ENCODE measurements around the gene TBC1D1. TPM values are rescaled to one million over a fixed set of nuclear protein-coding genes. Genes with fewer than 3 reads are reported as not detected.

TBC1D1 gene
- total RNA-seq, 1 experiment from 2014 or later = 28.5 TPM

- Mint-ChIP-seq H3K4me3 (ENCODE audit: unreplicated experiment) (no peak overlapping the region), H3K9me3 (ENCODE audit: unreplicated experiment) (no peaks in the 10 kb centered on the region), H3K36me3 (ENCODE audit: insufficient read depth, unreplicated experiment) (no peaks in the 10 kb centered on the region), H3K4me1 (ENCODE audit: low read depth, unreplicated experiment) (no peaks in the 10 kb centered on the region), H3K27ac (ENCODE audit: unreplicated experiment) (no peak overlapping the region), H3K27me3 (ENCODE audit: insufficient read depth, unreplicated experiment) (no peaks in the 10 kb centered on the region)
- Histone ChIP-seq H3K27me3 (replicated peaks; ENCODE audit: control insufficient read depth, insufficient read depth, low read length) (no peaks in the 10 kb centered on the region), H3K4me1 (0 out of 2 replicates have a peak, but pooled peaks cover 5% of the 10 kb centered on the region), H3K36me3 (ENCODE audit: control insufficient read depth, insufficient read depth, low read length) (no peaks in the 10 kb centered on the region), H3K9me3 (no peaks in the 10 kb centered on the region), H3K4me3 (ENCODE audit: low read depth, low read length) (no peak overlapping the region)
- CTCF ChIA-PET = no interaction called here
- intact Hi-C loops (cut with micrococcal nuclease; ENCODE audit: unreplicated experiment) = no loop called here
- TF ChIP-seq CTCF (IDR thresholded peaks at IDR 0.05; ENCODE audit: insufficient read depth in 1 of 2, low read depth in 1 of 2, low read length in 1 of 2, severe bottlenecking in 1 of 2, unreplicated experiment in 1 of 2) = no peak
- POLR2A ChIA-PET = no interaction called here
- no peak for DNase-seq
- no TSS peak for BruUV-seq (replicated peaks)
These were observed 158.8 kb downstream of the TBC1D1 start for GRCh38 chr4:38049545-38050170.

DNA sequence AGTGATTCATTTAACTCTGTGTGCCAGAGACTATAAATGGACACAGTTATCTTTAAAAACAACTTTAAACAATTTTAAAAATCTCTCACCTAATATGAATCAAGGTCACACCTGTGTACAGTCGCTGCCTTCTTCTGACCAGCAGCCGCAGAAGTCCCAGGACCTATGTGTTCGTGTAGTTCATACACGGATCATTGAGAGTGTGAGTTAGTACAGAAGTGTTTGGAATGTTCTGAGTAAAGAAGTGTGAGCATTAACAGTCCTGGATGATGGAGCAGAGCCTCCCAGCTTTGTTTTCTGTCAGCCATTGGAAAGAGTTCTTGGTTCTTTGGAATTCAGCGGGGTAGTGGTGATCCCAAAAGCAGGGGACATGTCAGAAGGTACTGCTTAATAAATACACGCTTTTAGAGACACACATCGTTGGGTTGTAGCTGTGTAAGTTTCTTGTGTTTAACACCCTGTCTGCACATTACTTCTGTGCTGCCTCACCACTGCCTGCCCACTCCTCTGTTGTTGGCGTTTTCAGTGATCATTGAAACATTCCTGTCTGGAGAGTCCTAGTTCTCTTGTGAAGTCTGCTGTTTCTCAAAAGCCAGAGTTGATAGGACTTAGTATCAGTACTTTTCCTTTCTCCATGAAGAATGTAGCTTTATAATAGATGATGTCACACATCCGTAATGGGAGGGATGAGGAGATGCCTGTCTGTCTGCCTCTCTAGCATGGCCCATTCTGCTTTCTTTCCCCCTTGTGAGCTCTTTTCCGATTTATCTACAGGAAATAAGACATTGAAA, 159.9 kb downstream of the TBC1D1 start:
- POLR2A ChIA-PET = interaction anchor here (0.7 kb wide), 1 partner anchor 18 kb away, joined by 3 read pairs; no protein-coding TSS in a partner anchor

GRCh38 chr4:38055566-38055965, 164.7 kb downstream of the TBC1D1 start:
- CTCF ChIA-PET = no interaction called here
- no peak overlapping the region for H3K4me3 Mint-ChIP-seq (ENCODE audit: unreplicated experiment)
- H3K27me3 Mint-ChIP-seq (ENCODE audit: insufficient read depth, unreplicated experiment) = no peaks in the 10 kb centered on the region
- no peak for DNase-seq
- BruUV-seq (replicated peaks) = no TSS peak
- no peaks in the 10 kb centered on the region for H3K4me1 ChIP-seq
- POLR2A ChIA-PET = no interaction called here
- no peak for TF ChIP-seq CTCF (IDR thresholded peaks at IDR 0.05; ENCODE audit: insufficient read depth in 1 of 2, low read depth in 1 of 2, low read length in 1 of 2, severe bottlenecking in 1 of 2, unreplicated experiment in 1 of 2)
- H3K4me3 ChIP-seq (ENCODE audit: low read depth, low read length) = no peak overlapping the region
- no peaks in the 10 kb centered on the region for H3K27me3 ChIP-seq (replicated peaks; ENCODE audit: control insufficient read depth, insufficient read depth, low read length)
- H3K4me1 Mint-ChIP-seq (ENCODE audit: low read depth, unreplicated experiment) = no peaks in the 10 kb centered on the region
- no peak overlapping the region for H3K27ac Mint-ChIP-seq (ENCODE audit: unreplicated experiment)
- no peaks in the 10 kb centered on the region for H3K9me3 ChIP-seq
- intact Hi-C loops (cut with micrococcal nuclease; ENCODE audit: unreplicated experiment) = no loop called here
- H3K36me3 Mint-ChIP-seq (ENCODE audit: insufficient read depth, unreplicated experiment) = no peaks in the 10 kb centered on the region
- no peaks in the 10 kb centered on the region for H3K9me3 Mint-ChIP-seq (ENCODE audit: unreplicated experiment)
- H3K36me3 ChIP-seq (ENCODE audit: control insufficient read depth, insufficient read depth, low read length) = no peaks in the 10 kb centered on the region

More for the DNA sequence above, 159.9 kb downstream of the TBC1D1 start:
- H3K27me3 ChIP-seq (replicated peaks; ENCODE audit: control insufficient read depth, insufficient read depth, low read length) = no peaks in the 10 kb centered on the region
- H3K4me1 ChIP-seq = 0 out of 2 replicates have a peak, but pooled peaks cover 5% of the 10 kb centered on the region
- no peaks in the 10 kb centered on the region for H3K9me3 ChIP-seq
- no peaks in the 10 kb centered on the region for H3K36me3 ChIP-seq (ENCODE audit: control insufficient read depth, insufficient read depth, low read length)
- intact Hi-C loops (cut with micrococcal nuclease; ENCODE audit: unreplicated experiment) = no loop called here
- Mint-ChIP-seq H3K4me1 (ENCODE audit: low read depth, unreplicated experiment) (no peaks in the 10 kb centered on the region), H3K9me3 (ENCODE audit: unreplicated experiment) (no peaks in the 10 kb centered on the region), H3K27me3 (ENCODE audit: insufficient read depth, unreplicated experiment) (no peaks in the 10 kb centered on the region), H3K36me3 (ENCODE audit: insufficient read depth, unreplicated experiment) (no peaks in the 10 kb centered on the region), H3K27ac (ENCODE audit: unreplicated experiment) (no peak overlapping the region), H3K4me3 (ENCODE audit: unreplicated experiment) (no peak overlapping the region)
- DNase-seq = no peak
- CTCF ChIA-PET = no interaction called here
- TF ChIP-seq CTCF (IDR thresholded peaks at IDR 0.05; ENCODE audit: insufficient read depth in 1 of 2, low read depth in 1 of 2, low read length in 1 of 2, severe bottlenecking in 1 of 2, unreplicated experiment in 1 of 2) = no peak
- no TSS peak for BruUV-seq (replicated peaks)
- no peak overlapping the region for H3K4me3 ChIP-seq (ENCODE audit: low read depth, low read length)

All from Caco-2 (cell line).